ENCODE results near the gene JAKMIP3.

Gene JAKMIP3

DNA sequence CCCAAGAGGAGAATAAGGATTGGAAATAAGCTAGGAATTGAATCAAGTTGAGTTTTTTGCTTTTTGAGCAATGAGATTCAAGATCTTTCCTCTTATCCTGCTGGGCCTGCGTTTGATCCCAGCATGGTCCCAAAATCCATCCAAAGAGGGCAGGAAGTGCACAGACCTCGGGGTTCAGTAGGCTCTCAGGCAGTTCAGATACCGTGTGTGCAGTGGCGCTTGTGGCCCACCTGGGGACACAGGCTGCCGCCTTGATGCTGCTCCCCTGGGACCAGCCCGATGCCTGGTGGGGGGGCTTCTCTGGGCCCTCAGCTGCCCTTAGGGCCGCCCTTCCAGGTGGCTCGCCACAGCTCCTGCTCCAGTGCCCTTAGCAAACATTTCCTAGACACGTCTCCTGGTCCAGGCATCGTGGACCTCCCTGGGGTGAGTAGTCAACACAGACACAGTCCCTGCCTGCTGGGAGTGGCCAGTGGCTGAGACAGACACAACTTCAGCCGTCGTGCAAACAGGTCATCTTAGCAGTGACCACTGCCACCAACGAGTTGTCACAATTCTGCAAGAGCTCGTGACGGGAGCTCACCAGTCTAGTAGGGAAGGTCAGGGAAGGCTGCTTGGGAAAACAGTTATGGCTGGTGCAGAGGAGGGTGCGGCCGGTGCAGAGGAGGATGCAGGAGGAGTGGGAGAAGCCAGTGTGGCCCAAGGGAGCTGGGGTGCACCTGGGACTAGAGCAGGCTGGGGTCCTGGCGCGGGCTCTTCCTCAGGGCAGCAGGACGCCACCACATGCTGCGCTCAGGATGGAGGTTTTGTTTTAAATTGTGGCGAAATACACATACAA lies 21.7 kb upstream of the JAKMIP3 start:
- no peak for DNase-seq (ENCODE audit: low read depth in 2 of 2)

DNA sequence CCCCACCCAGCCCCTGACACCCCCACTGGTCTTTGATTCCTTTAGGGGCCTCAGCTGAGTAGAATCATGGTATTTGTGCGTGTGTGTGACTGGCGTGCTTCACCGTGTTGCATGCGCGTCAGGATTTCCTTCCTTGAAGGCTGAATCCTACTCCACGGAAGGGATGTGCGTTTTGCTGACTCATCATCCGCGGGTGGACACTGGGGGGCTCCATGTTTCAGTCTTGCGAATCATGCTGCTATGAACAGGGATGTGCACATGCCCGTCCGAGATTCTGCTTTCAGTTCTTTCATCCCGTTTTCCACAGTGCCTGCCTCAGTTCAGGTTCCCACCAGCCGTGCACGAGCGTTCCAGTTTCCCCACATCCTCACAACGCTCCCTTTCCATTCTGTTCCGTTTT lies 20.9 kb upstream of the JAKMIP3 start:
- DNase-seq (ENCODE audit: low read depth in 2 of 2), result no peak

DNA sequence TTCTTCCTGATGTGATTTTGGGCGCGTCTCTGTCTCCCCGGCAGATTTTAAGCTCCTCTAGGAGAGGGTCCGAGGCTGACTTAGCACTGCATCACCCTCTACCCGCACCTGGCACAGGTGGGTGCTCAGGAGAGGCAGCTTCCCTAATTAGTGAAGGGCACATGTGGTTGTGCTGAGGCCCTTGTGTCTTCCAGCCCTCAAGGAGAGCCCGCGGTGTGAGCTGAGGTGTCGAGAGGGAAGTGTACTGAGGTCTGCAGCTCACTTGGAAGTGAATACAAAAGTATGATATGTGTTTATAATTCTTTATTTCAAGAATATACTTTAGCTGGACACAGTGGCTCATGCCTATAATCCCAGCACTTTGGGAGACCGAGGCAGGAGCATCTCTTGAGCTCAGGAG lies 20.4 kb upstream of the JAKMIP3 start:
- no peak for DNase-seq (ENCODE audit: low read depth in 2 of 2)

DNA sequence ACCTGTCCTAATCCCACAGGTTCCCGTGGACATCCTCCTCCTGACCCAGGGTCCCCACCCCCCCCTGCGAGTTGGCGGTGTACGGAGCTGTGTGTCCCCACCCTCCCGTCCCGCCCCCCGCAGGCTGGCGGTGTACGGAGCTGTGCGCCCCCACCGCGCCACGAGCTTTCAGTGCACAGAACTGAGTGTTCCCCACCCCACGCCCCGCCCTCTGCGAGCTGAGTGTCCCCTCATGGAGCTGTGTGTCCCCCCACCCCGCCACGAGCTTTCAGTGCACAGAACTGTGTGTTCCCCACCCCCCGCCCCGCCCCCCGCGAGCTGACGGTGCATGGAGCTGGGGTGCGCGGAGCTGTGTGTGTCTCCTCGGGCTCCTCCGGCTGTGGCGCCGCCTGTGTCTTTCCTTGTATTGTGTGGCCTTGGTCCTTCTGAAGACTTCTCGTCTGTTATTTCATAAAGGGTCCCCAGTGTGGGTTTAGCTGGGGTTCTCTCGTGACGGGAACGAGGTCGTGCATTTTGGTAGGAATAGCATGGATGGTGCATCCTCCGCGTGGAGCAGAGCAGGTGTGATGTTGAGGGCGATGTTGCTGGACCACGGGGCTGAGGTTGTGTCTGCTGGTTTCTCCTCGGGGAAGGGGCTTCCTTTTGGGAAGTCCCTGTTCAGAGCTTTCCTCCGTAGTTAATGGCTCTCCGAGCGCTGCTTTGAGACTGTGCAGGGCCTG lies 18.0 kb upstream of the JAKMIP3 start:
- no peak for DNase-seq (ENCODE audit: low read depth in 2 of 2)

DNA sequence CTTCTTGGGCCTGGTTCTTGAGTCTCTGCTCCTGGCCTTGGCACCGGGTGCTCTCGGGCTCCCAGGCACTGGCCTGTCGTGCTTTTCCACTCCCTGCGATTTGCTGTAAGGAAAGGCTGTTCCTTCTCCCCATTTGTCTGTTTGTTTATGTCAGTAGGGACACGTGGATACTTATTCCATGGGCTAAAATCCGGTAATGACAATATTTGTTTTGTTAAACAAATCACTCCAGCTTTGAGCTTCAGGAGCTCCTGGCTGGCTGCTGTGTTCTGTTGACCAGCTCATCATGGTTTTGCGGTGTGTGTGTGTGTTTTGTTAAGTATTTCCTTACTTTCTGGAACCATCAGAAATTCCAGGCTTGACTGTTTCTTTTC lies 17.5 kb upstream of the JAKMIP3 start:
- DNase-seq (ENCODE audit: low read depth in 2 of 2), result no peak

DNA sequence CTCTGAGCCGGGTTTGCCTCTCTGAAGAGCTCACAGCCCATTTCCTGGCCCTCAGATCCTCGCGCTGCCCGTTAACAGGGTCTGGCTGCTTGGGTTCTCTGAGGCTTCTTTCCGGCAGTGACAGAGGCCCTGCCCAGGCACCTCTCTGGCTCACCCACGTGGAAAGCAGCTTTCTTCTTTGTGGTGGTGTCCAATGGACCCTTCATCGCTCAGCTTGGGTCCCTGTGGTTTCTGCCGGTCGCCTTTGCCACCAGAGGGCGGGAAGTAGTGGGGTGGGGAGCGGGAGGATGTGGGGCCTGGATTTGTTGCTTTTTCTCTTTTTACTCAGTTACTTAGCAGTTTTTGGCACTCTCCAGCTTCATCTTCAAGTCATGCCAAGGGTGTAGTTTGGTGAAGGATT lies 15.6 kb upstream of the JAKMIP3 start:
- DNase-seq (ENCODE audit: low read depth in 2 of 2), result no peak

DNA sequence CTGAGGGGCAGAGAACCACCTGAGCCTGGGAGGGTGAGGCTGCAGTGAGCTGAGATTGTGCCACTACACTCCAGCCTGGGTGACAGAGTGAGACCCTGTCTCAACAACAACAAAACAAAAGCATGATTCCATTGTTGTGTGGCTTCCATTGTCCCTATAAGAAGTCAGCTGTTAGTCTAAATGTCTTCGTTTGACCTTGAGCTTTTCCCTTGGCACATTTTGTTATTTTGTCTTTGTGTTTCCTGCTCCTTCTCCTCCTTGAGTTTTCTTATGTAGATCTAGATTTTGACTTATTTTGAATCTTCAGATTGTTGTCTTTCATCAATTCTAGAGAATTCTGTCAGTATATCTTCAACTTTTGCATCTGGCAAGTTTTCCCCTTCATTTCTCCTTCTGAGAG lies 13.6 kb upstream of the JAKMIP3 start:
- no peak for DNase-seq (ENCODE audit: low read depth in 2 of 2)

DNA sequence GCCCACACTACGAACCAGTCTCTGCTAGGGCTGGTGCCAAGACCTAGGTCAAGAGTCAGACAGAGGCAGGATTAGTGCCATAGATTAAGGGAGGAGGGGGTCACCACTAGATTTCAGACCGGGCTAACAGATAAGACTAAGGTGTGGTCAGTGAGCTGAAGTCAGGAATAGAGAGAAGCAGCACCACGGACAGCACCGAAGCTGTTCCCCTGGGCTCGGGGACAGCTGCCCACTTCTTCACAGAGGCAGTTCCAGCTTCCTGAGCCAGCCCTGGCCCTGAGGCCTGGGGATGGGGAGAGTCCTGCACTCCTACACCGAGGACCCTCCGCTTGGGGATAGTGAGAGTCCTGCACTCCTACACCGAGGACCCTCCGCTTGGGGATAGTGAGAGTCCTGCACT lies 11.2 kb upstream of the JAKMIP3 start:
- no peak for DNase-seq (ENCODE audit: low read depth in 2 of 2)

DNA sequence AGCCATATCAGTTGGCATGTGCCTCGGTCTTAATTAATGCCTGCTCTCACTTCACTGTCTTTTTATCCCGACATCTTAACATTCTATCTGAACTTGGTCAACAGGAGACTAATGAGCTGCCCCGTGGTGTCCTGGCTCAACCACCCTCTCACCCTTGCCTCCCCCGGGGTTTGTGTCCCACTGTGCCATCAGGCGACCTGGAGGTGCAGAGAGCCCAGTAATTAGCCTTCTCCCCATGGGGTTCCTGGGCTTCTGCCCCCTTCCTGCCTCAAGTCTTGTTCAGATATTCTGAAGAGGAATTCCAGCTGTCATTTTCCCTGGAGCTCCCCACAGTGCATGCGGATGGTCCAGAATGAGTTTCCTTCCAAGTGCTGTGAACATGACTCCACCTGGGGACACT lies 10.1 kb upstream of the JAKMIP3 start:
- DNase-seq (ENCODE audit: low read depth in 2 of 2), result no peak

DNA sequence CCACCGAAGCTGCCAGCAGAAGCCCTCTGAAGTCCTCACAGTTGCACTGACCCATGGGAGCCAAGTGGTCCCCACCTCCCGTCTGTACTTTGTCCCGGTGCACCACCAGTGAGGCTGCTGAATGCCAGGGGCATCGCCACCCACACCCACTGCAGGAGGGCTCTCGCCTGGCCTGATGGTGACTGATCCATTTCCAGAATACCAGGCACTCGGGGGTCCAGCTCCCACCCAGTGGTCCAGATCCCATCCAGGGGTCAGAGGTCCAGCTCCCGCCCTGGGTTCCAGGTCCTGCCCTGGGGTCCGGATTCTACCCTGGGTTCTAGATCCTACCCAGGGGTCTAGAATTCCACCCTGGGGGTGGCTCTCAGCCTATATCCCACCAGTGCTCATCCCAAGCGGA lies 9.1 kb upstream of the JAKMIP3 start:
- no peak for DNase-seq (ENCODE audit: low read depth in 2 of 2)

DNA sequence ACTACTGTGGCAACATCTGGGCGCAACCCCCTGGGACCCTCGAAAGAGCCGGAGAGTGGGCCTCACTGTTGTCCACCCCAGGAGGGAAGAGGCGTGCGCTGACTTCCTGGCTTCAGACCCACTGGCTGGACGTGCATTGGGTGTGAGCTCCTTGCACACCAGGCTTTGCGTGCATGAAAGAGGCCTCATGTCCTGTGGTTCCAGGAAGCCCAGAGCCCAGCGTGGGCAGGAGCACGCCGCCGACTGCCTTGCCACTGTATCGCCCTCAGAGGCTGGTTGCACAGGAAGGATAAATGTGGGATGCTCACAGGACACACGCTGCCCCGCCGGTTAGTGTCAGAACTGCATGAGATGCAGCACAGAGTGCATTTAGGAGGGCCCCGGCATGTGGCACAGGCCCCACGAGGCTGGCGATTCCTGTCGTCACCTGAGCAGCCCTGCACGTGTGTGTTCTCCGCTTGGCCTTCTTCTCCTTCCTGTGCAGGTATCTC lies 8.5 kb upstream of the JAKMIP3 start:
- no peak for DNase-seq (ENCODE audit: low read depth in 2 of 2)

DNA sequence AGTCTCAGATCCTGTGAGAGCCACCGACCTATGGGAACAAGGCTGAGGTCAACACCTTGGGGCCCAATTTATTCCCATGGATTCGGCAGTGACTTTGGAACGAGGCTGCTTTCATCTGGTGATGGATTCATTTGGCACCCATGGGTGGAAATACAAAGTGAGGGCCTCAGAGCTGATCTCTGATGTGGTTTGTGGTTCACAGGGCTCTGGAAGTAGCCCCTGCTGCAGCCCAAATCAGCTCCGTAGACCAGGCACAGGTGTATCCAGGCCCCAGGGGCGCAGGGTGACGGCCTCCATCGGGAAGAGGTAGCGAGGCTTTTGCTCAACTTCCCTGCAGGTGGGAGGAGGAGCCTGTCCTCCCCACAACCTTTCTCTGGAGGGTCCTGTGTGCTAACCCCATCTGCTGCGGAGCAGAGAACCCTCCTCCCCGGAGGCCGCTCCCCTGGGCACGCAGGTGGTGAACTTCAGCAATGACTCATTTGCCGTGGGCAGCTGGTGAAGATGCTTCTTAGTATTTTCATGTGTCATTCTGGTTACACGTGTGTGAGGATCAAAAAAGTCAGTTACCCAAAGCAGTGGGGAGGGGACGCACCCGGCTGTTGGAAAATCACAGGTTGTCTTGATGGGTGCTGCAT lies 7.5 kb upstream of the JAKMIP3 start:
- peak in 1 of 2 donors; percentile 31 for DNase-seq (ENCODE audit: low read depth in 2 of 2)

DNA sequence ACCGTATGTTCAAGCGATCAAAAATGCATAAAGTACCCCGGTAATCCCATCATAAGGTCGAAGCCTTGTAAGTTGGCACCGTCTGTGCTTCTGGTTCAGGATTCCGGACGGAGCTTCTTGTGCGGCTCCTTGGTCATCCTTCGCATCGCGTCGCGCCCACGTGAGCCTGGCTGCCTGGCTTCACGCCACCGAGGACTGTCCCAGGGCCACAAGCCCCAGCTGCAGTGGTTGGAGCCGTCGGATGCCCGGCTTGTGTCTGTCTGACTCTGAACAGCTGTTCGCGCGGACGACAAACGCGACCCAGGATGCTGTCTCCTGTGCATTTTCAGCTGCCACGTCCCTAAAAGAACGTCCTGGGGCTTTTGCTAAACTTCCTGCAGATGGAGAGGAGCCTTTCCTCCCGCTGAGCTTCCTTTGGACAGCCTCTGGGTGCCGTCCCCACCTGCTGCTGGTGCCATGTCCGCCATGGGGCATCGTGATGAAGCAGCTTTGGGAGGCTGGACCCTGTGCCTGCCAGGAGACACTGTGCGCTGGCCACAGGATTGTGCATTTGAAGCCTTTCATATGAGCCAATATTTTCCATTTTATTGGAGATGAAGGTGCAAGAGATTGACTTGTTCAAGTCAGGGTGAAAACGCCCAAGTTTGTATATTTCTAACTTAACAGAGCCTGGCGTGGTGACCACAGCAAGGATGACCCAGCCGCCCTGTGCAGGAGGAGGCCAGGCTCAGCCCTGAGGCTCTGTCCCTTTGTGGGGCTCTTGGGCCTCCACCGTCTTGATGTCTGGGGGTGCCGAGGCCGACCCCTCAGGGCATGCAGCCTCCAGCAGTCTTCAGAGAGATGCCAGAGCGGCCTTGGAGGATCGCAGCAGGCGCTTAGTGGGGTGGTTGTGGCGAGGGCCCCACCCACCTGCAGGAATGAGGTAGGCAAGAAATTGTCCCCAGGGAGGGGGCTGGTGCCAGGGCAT lies 6.7 kb upstream of the JAKMIP3 start:
- no peak for DNase-seq (ENCODE audit: low read depth in 2 of 2)

DNA sequence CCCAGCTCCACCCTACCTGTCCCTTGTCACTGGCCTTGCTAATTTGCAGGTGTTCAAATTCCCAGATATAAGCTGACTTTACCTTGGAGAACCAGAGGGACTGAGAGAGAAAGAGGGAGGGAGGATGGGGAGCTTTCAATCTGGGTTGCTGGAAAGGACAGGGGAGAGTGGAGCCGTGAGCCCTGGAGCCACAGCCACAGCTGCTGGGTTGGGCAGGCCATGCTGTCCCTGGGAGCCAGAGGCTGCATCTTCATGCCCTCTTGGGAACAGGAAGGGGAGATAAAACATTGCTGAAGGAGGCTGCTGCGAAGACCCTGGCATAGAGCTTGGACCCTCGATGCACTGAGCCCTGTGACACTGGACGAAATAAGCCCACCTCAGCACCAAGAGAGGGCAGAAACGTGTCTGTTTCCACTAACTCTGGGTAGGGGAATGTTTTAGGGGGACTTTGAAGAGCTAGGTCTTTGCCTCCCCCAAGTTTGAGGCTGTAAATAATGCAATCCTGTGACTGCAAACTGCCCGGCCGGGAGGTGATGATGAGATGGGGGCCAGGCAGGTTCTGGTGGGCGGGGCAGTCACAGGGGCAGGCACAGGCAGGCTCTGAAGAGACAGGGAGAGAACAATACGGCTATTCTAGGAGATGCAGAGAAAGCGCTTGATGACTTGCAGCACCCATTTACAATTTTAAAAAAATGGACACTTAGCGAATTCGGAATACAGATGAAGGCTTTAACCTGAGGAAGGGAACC lies 5.8 kb upstream of the JAKMIP3 start:
- no peak for DNase-seq (ENCODE audit: low read depth in 2 of 2)

DNA sequence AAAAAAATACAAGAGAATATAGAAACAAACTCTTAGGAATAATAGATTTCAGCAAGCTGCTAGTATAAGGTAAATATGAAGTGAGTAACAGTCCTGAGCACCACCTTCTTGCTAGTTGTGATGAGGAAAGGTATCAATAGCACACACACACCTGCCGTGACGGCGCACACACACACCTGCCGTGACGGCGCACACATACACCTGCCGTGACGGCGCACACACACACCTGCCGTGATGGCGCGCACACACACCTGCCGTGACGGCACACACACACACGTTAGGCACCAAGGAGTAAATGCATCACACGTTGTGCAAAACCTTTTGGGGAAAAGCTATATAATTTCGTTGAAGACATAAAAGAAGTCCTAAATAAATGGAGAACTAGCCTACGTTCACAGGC lies 4.7 kb upstream of the JAKMIP3 start:
- no peak for DNase-seq (ENCODE audit: low read depth in 2 of 2)

DNA sequence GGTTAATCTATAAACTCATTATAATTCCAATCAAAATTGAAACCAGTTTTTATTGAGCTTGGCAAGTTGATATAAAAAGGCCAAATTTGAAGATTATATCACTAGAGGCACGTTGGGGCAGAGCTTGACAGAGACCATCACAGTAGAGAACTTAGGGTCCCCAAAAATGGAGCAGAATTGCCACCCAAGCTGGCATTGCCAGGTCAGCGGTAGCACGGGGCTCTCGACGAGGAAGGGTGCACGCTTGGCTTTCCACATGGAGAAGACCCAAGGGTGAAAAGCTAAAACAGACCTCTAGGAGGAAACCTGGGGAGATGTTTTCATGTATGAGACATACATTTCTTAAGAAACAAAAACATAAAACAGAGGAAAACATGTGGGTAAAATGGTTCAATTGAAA lies 4.3 kb upstream of the JAKMIP3 start:
- no peak for DNase-seq (ENCODE audit: low read depth in 2 of 2)

DNA sequence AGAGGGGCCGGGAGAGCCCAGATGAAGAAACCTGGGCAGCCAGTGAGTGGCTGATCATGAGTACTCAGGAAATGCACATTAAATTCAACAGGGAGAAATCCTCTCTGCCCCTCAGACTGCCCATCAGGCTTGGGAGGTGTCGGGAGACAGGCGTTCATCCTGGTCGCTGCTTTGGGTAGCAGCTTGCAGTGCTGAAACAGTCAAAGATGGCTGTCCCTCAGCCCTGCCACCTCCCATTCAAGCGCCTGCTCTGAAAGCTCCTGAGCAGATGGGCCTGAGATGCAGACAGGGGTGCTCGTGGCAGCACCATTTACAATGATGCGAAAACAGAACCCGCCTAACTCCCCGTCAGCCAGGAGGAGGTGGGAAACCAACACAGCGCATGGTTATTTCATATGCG lies 3.6 kb upstream of the JAKMIP3 start:
- DNase-seq (ENCODE audit: low read depth in 2 of 2), result no peak

DNA sequence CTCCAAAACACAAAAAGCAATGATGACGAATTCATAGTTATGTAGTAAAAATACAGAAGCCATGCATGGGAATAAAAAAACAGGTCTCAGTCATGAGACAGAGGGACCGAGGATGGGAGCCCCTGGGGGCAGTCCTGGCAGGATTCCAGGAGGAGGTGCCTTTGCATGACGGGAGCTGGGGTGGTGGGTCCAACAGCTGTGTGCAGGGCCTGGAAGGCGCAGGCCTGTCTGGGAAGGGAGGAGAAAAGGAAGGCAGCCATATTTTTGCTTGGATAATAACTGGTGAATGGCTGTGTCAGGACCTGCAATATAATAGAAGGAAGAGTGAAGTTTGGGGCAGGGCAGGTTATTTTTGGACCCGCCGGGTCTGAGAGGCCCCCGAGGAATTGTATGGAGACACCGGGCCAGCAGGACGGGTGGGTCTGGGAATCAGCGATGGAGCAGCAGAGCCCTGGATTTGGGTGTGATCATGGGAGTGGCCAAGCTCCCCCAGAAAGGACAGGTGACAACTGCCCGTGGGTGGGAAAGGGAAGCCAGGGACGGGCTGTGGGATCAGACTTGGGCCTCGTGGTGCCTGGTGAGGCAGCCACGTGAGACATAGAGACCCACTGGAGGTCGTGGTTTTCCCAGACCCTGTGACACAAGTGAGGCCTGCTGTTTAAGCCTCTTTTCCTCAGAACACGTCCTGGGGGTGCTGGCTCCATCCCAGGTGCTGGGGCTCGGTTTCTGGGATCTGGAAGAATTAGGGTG lies 2.9 kb upstream of the JAKMIP3 start:
- DNase-seq (ENCODE audit: low read depth in 2 of 2), result no peak

DNA sequence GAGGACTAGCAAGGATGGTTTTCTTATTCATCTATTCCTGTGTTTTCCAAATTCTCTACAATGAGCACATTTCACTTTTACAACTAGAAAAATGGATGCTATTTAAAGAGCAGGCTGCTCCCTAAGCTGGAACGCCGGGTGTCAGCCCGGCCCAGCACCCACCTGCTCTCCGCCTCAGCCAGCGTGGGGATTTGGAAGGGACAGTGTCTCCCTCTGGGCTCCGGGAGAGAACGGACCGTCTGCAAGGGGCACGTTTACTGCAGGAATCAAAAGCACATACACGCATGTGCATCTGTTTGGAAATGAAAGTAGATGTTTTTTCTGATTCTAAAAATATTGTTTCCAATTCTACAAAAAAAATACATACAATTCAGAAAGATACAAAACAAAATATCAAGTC lies 2.3 kb upstream of the JAKMIP3 start:
- DNase-seq (ENCODE audit: low read depth in 2 of 2), result no peak

DNA sequence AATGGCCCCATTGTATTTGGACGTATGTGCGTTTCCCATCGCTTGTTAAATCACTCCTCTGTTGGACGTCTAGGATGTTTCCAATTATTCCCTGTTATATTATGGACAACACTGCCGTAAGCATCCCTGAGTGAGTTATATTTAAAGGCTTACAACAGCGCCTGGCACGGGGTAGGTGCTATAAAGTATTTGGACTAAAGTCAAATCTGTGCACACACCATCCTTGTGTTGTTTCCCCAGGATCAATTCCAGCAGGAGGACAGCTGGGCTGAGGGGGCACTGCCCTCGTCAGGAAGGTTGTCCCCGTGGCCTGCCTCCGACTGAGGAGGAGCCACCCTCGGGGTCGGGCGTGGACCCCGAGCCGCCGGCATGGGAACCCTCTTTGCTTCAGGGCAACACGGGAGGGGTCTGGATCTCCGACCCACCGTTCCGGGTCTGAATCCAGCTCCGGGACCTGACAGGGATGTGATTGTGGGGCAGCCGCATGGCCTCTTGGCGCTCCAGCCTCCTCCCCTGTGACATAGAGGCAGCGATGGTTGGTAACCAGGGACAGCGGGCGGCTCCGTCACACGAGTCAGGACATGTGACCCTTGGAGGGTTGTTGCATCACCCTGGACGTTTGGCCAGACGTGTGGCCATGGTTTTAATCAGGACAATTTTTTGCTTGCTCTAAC lies 1.5 kb upstream of the JAKMIP3 start:
- no peak for DNase-seq (ENCODE audit: low read depth in 2 of 2)

Measured in stimulated activated CD8-positive, alpha-beta memory T cell treated with anti-CD3 and anti-CD28 coated beads, Interleukin-2, amount 100 ng/mL, for 48 hours (primary cell).